GM19025 (cell line): ENCODE measurements around the gene CRELD1.
A peak's percentile ranks its signal among the peaks of the same experiment; 100 is the strongest.
"Not testable (repeated sequence)": the region's sequence is repeated elsewhere in the genome, so short reads cannot be mapped to it uniquely, and the experiment has no call there.

Experiments used
- ATAC-seq: cut with Tn5 transposase; IDR thresholded peaks from one replicate; pipeline ENCODE4 v1.9.1; 2021; ENCODE audit warnings: mild to moderate bottlenecking, low read depth, moderate library complexity; ENCODE audit not compliant: unreplicated experiment

CRELD1 gene

DNA sequence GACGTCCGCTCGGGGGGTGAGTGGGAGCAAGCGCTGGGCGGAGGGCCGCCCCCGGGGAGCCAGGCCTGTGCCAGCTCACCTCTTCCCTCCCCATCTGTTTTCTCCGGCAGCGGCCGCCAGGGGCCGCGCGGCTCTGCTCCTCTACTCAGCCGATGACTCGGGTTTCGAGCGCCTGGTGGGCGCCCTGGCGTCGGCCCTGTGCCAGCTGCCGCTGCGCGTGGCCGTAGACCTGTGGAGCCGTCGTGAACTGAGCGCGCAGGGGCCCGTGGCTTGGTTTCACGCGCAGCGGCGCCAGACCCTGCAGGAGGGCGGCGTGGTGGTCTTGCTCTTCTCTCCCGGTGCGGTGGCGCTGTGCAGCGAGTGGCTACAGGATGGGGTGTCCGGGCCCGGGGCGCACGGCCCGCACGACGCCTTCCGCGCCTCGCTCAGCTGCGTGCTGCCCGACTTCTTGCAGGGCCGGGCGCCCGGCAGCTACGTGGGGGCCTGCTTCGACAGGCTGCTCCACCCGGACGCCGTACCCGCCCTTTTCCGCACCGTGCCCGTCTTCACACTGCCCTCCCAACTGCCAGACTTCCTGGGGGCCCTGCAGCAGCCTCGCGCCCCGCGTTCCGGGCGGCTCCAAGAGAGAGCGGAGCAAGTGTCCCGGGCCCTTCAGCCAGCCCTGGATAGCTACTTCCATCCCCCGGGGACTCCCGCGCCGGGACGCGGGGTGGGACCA, 632 bp upstream of the CRELD1 start:
- ATAC-seq = peak; percentile 53

DNA sequence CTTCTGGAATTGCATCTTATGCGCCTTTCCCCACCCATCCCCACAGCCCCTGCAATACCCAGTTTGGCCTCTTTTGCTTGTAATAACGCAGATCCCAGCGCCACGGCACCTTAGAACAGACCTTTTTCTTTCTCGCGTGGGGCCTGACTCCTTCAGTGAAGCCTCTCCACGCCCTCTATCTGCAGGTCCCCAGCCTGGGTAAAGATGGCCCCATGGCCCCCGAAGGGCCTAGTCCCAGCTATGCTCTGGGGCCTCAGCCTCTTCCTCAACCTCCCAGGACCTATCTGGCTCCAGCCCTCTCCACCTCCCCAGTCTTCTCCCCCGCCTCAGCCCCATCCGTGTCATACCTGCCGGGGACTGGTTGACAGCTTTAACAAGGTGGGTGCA, 594 bp downstream of the CRELD1 start:
- no peak for ATAC-seq

DNA sequence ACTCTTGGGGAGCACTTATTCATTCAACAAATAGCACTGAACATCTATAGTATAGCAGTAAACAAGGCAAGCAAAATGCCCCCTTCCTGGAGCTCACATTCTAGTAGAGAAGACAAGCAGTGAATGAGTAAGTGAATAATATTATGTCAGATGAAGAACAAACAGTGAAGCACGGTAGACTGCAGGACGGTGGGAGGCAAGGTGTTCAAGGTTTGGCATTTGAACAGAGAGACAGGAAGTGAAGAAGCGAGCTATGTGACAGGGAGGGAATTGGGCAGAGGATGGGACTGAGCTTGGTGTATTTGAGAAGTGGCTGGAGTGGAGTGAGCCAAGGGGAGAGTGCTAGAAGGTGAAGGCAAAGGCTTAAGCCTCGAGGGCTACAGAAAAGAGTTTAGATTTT, 1.4 kb downstream of the CRELD1 start:
- no peak for ATAC-seq

GRCh38 chr3:9935966-9936510, 2.4 kb downstream of the CRELD1 start:
- ATAC-seq = no peak

- no peak for ATAC-seq
Measured at GRCh38 chr3:9937486-9938238, 4.0 kb downstream of the CRELD1 start.

- no peak for ATAC-seq
Measured at GRCh38 chr3:9938966-9939365, 5.3 kb downstream of the CRELD1 start.

DNA sequence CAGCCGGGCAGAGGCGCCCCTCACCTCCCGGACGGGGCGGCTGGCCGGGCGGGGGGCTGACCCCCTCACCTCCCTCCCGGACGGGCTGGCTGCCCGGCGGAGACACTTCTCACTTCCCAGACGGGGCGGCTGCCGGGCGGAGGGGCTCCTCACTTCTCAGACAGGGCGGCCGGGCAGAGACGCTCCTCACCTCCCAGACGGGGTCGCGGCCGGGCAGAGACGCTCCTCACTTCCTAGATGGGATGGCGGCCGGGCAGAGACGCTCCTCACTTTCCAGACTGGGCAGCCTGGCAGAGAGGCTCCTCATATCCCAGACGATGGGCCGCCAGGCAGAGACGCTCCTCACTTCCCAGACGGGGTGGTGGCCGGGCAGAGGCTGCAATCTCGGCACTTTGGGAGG, 6.3 kb downstream of the CRELD1 start:
- ATAC-seq = not testable (repeated sequence)

GRCh38 chr3:9940746-9941145, 7.1 kb downstream of the CRELD1 start:
- ATAC-seq = no peak

- no peak for ATAC-seq
Measured at GRCh38 chr3:9942164-9942563, 8.5 kb downstream of the CRELD1 start.

DNA sequence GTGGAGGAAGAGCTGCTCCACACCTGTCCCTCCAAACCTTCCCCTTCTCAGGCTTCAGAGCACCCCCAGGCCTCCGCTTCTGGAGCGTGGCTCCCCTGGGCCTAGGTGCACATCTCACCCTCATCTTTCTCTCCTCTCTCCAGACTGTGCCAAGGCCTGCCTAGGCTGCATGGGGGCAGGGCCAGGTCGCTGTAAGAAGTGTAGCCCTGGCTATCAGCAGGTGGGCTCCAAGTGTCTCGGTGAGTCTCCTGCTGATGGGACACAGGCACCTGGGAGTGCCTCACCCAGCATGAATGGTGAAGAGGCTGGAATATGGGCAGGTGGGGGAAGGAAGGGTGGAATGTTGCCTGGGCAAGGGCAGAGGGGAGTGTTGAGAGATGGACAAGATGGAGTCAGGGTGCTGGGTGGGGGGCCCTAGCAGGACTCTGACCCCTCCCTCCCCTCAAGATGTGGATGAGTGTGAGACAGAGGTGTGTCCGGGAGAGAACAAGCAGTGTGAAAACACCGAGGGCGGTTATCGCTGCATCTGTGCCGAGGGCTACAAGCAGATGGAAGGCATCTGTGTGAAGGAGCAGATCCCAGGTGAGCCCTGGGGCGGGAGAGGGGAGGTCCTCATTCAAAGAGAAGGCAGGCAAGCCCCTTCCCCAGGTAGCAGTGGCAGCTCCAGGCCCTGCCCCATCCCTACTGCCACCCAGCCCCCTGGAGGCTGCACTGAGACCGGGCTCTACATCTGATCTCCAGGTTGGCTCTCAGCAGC, 9.5 kb downstream of the CRELD1 start:
- ATAC-seq = no peak

DNA sequence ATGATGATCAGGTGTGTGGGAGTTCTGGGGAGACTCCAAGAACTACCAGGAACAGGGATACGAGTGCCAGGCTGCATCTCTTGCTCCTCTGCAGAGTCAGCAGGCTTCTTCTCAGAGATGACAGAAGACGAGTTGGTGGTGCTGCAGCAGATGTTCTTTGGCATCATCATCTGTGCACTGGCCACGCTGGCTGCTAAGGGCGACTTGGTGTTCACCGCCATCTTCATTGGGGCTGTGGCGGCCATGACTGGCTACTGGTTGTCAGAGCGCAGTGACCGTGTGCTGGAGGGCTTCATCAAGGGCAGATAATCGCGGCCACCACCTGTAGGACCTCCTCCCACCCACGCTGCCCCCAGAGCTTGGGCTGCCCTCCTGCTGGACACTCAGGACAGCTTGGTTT, 10.6 kb downstream of the CRELD1 start:
- ATAC-seq = no peak

DNA sequence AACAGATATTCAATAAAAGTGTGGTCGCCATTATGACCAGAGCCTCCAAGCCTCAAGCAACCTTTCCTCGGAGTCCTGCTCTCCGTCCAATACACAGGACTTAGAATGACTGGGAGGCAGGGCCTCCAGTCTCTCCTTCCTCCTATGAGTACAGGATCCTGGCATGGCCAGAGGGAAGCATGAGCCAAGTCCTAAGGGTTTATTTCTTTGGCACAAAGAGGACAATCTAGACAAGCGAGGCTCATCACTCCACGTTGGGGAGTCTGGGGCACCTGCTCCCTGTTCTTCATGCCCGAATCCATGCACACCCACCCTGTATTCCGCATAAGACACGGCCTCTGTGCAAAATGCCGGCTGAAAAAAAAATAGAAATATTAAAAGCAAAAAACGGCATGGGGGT, 11.7 kb downstream of the CRELD1 start:
- no peak for ATAC-seq

DNA sequence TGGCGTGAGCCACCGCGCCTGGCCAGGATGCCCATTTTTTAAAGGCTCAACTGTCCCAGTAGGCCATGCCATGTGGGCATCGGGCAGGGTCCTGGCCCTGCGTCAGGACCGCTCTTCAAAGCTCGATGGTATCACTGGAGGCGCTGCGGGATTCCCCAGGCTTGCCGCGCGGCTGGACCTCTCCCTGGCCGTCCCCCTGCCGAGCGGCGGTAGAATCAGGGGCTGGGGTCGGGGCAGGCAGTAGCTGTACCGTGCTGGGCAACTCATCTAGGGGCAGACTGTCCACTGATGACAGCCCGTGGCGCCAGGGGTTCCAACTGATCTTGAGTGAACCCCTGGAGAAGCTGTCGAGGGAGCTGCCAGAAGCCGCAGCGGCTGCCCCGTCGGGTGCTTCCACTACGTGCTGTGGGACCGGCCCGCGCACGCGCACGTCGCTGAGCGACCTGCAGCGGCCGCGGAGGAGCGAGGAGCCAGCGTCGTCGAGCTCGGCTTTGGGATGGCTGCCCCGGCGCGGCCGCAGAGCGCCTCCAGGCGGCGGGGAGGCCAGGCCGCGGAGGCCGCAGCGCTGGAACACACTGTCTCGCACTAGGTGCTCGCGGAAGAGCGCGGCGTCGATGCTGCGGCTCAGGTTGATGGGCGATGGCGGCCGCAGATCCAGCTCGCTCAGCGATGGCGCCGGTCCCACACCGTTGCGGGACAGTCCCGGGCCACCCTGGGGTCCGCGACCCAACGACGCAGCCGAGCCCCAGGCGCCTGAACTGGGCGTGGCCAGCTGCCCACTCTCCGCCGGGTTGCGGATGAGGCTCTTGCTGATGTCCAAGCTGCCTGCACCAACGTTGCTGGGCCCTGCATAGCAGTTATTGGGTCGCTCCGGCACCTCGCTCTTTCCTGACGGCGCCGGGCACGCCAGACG, 12.7 kb downstream of the CRELD1 start:
- ATAC-seq = peak; percentile 56

DNA sequence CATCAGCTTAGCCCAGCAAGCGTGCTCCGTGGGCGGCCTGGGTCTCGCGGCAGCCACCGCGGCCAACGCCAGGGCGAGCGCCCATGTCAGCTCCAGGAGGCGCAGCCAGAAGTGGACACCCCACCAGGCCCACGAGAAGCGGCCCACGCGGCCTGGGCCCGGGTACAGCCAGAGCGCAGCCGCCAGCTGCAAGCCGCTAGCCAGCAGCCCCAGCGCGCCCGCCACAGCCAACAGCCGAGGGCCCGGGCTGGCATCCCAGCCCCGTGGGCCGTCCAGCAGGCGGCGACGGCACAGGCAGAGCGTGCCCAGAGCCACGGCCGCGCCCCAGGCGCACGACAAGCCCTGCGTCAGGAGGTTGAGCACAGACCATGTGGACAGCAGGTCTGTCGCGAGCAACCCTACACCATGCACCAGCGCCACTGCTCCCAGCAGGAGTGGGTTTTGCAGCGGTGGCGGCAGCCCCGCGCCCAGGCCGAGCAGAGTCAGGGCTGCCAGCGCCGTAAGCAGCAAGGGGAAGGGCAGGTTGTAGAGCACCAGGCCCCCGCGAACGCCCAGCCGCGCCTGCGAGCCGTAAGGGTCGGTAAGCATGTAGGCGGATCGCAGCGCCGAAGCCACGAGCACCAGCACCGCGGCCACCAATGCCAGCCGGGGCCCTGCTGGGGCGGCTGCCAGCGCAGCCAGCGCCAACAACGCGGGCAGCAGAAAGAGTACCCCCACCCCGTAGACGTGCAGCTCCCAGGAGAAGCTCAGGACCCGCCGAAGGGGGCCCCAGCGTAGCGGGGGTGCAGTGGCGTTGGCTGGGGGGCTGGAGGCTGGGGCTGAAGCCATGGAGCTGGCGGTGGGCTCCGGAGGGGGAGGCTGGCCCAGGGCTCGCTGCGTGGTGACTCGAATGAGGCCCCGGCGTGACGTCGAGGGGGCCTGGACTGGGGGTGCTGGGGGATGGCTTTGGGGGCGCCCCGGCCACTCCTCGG, 13.7 kb downstream of the CRELD1 start:
- ATAC-seq = no peak

GRCh38 chr3:9948586-9948985, 15.0 kb downstream of the CRELD1 start:
- no peak for ATAC-seq

DNA sequence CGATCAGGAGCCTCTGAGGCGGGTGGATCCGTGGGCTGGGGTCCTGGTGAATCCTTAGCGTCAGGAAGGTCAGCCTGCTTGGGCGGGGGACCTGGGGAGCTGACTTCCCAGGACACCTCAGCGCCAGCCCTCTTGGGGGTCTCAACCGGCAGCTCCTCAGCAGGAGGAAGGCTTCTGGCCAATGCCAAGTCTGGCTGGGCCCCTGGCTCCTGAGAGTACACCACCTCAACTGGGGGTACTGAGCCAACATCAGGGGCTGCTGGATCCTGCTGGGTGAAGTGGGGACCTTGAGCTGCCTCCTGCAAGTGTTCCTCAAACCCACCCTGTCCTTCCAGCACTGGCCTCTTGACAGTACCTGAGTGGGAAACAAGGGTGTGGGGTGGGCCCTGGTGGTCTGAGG, 15.5 kb downstream of the CRELD1 start:
- no peak for ATAC-seq

DNA sequence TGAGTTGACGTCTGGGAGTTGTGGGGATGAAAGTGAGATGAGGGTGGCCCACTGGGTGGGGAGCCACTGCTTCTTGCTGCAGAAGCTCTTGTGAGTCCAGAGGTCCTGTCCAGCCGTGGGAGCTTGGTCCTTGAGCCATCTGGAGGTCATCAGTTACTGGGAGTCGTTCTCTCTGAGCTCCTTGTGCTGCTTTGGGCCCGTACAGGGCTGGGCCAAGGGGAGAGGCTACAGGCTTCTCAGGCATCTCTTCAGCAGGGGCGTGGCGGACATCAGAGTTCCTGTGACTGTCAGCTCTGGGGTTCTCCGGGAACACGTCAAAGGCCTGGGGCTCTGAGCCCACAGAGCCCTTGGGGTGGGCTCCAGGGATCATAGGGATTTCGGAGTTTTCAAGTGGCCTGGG, 16.0 kb downstream of the CRELD1 start:
- ATAC-seq = no peak

- peak; percentile 43 for ATAC-seq
Measured at GRCh38 chr3:9951126-9951525, 17.5 kb downstream of the CRELD1 start.

DNA sequence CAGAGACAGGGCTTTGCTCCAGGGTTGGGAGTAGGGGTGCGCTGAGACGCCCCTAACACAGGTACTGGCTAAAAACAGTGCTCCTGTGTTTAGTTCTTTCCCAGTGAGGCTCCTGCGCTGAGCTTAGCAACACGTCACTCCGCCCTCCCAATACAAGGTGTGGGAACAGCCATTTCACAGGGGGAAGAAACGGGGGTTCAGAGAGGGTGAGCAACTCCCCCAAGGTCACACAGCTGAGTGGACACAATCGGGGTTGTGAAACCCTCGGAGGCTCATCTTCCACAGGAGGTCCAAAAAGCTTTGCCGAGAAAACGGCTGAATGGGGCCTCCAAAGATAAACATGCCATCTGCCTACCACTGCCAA, 17.9 kb downstream of the CRELD1 start:
- ATAC-seq = peak; percentile 4
